NCI-H2029 treated with DMSO at 0.1 percent for 48 hours (cell line): ENCODE results near the gene GMPPB.

Experiments used
- DNase-seq: peaks from one replicate; lab custom pipeline; 2025; lab: John Stamatoyannopoulos, UW

The GMPPB gene

GRCh38 chr3:49727924-49728361, 4.2 kb upstream of the GMPPB start:
- DNase-seq, result no peak

- DNase-seq, result no peak
These were observed 3.6 kb upstream of the GMPPB start for GRCh38 chr3:49727154-49727923.

GRCh38 chr3:49725906-49726681, 2.3 kb upstream of the GMPPB start:
- peak; percentile 11 for DNase-seq

GRCh38 chr3:49724586-49724985, 835 bp upstream of the GMPPB start:
- DNase-seq, result no peak

- peak; percentile 7 for DNase-seq
These were observed 489 bp downstream of the GMPPB start for GRCh38 chr3:49723296-49723627.

GRCh38 chr3:49722896-49723295, 855 bp downstream of the GMPPB start:
- no peak for DNase-seq

- no peak for DNase-seq
These were observed 1.6 kb downstream of the GMPPB start for GRCh38 chr3:49721896-49722781.

GRCh38 chr3:49721596-49721895, 2.2 kb downstream of the GMPPB start:
- no peak for DNase-seq

- no peak for DNase-seq
These were observed 2.7 kb downstream of the GMPPB start for GRCh38 chr3:49720855-49721595.

- DNase-seq, result peak; percentile 50
These were observed 4.4 kb downstream of the GMPPB start, which contains the start of gene AMIGO3 for GRCh38 chr3:49719214-49719884. Gene AMIGO3 (minus strand): TSS chr3:49719684. CDS start chr3:49719465, 219 bp downstream.

GRCh38 chr3:49718858-49719213, 4.9 kb downstream of the GMPPB start:
- no peak for DNase-seq

- peak; percentile 31 for DNase-seq
These were observed 5.5 kb downstream of the GMPPB start for GRCh38 chr3:49717959-49718857.

GRCh38 chr3:49717211-49717958, 6.4 kb downstream of the GMPPB start:
- DNase-seq, result no peak

GRCh38 chr3:49716691-49717210, 7.0 kb downstream of the GMPPB start:
- no peak for DNase-seq

- DNase-seq, result no peak
These were observed 7.6 kb downstream of the GMPPB start for GRCh38 chr3:49716169-49716568.

- no peak for DNase-seq
These were observed 8.1 kb downstream of the GMPPB start for GRCh38 chr3:49715611-49716121.

GRCh38 chr3:49714728-49715550, 8.8 kb downstream of the GMPPB start:
- no peak for DNase-seq
